CD4-positive, alpha-beta T cell (primary cell): ENCODE data around the gene AGBL2. TPM values are rescaled to one million over a fixed set of nuclear protein-coding genes. Genes with fewer than 3 reads are reported as not detected.
"Not testable (repeated sequence)": the region's sequence is repeated elsewhere in the genome, so short reads cannot be mapped to it uniquely, and the experiment has no call there.

Source experiments
- ATAC-seq: fragments of 200-7000 bp; cut with Tn5 transposase; one replicate; pipeline ENCODE4 v1.10.0; 2022; ENCODE audit warnings: mild to moderate bottlenecking; ENCODE audit not compliant: poor library complexity
- CTCF ChIA-PET: fragments of 350-600 bp; sonication (Branson Sonifier 250); formaldehyde crosslinking; loops from one replicate; lab custom pipeline; 2021; ENCODE audit warnings: antibody characterized with exemption, inconsistent platforms; lab: Charles Lee
- POLR2A ChIA-PET: fragments of 350-600 bp; sonication (Branson Sonifier 250); formaldehyde crosslinking; loops from one replicate; lab custom pipeline; 2021; ENCODE audit warnings: antibody characterized with exemption, inconsistent platforms; lab: Charles Lee
- DNase-seq, 14 experiments: peaks; one replicate each; pipeline ENCODE4 v3.0.0-alpha.2; 2013 to 2020; ENCODE audit warnings: mixed read lengths in 2 of 14
- H3K27ac ChIP-seq, 2 donors: one replicate each; pipeline versions ENCODE4 v1.5.1 to v1.7.0; 2013; ENCODE audit warnings: low read length in 2 of 2, low read depth in 1 of 2, mild to moderate bottlenecking in 1 of 2
- H3K27me3 ChIP-seq, 2 experiments: 1 replicate in 1 of 2; 2 replicates in 1 of 2; pipeline versions ENCODE4 v1.6.1 to v1.7.0; 2013; ENCODE audit warnings: low read length in 2 of 2, control low read depth in 1 of 2, mild to moderate bottlenecking in 1 of 2, moderate library complexity in 1 of 2; ENCODE audit not compliant: insufficient read depth in 2 of 2, control insufficient read depth in 1 of 2
- H3K36me3 ChIP-seq: one replicate; pipeline ENCODE4 v1.6.1; 2013; ENCODE audit warnings: low read length, control low read depth; ENCODE audit not compliant: insufficient read depth
- H3K4me1 ChIP-seq: one replicate; pipeline ENCODE4 v1.6.1; 2013; ENCODE audit warnings: low read length, control low read depth; ENCODE audit not compliant: insufficient read depth
- H3K4me3 ChIP-seq: one replicate; pipeline ENCODE4 v1.5.1; 2013; ENCODE audit warnings: mild to moderate bottlenecking, low read length, moderate library complexity
- H3K9me3 ChIP-seq, 2 experiments: 1 replicate in 1 of 2; 2 replicates in 1 of 2; pipeline versions ENCODE4 v1.6.1 to v1.7.0; 2013; ENCODE audit warnings: low read length in 2 of 2, mild to moderate bottlenecking in 2 of 2, control low read depth in 1 of 2, moderate library complexity in 1 of 2; ENCODE audit not compliant: control insufficient read depth in 1 of 2, insufficient read depth in 1 of 2
- H3K27ac Mint-ChIP-seq: one replicate; pipeline ENCODE4 v1.8.0; 2020; ENCODE audit warnings: mixed read lengths
- H3K27me3 Mint-ChIP-seq: one replicate; pipeline ENCODE4 v1.8.0; 2021; ENCODE audit warnings: mixed read lengths
- H3K36me3 Mint-ChIP-seq: one replicate; pipeline ENCODE4 v1.8.0; 2021; ENCODE audit warnings: low read depth, mixed read lengths
- H3K4me1 Mint-ChIP-seq: one replicate; pipeline ENCODE4 v1.8.0; 2021; ENCODE audit warnings: low read depth, mixed read lengths
- H3K4me3 Mint-ChIP-seq: one replicate; pipeline ENCODE4 v1.8.0; 2020; ENCODE audit warnings: mild to moderate bottlenecking, mixed read lengths
- H3K9me3 Mint-ChIP-seq: one replicate; pipeline ENCODE4 v1.8.0; 2020; ENCODE audit warnings: mixed read lengths
- CTCF ChIP-seq: fragments of 200-600 bp; IDR thresholded peaks from one replicate; pipeline ENCODE4 v1.8.0; 2022; ENCODE audit warnings: antibody characterized with exemption, mild to moderate bottlenecking
- intact Hi-C, 2 experiments: fragments of 100-400 bp; cut with DNase I in 1 of 2; cut with micrococcal nuclease in 1 of 2; formaldehyde crosslinking; loops; one replicate each; pipeline versions ENCODE4 v1.15.1 to v1.9.0; 2023 to 2025; cut with DNase I, micrococcal nuclease
- total RNA-seq, 174 experiments: library from RNA in 2 of 174; stranded (reverse) in 2 of 174; gene quantifications; one replicate each; pipeline ENCODE4 v1.2.3 and lab custom pipeline; 2021 to 2026

AGBL2 gene
- total RNA-seq, 2 experiments from 2014 or later, result 3.6 to 4.4 TPM

GRCh38 chr11:47750725-47751124, 35.6 kb upstream of the AGBL2 start:
- peak overlapping the region; percentile 47 for H3K27ac Mint-ChIP-seq
- peaks cover 90% of the 10 kb centered on the region for H3K36me3 ChIP-seq
- no peaks in the 10 kb centered on the region for H3K9me3 ChIP-seq
- peaks cover 87% of the 10 kb centered on the region for H3K36me3 Mint-ChIP-seq
- ChIA-PET CTCF (no interaction called here), POLR2A (no interaction called here)
- TF ChIP-seq CTCF, result no peak
- H3K27me3 ChIP-seq, result no peaks in the 10 kb centered on the region
- no peak overlapping the region for H3K4me3 ChIP-seq
- H3K9me3 Mint-ChIP-seq, result no peaks in the 10 kb centered on the region
- peaks cover 21% of the 10 kb centered on the region for H3K4me1 Mint-ChIP-seq
- DNase-seq (no peak), ATAC-seq (no peak)
- H3K27me3 Mint-ChIP-seq, result no peaks in the 10 kb centered on the region
- intact Hi-C loops, result no loop called here
- H3K4me3 Mint-ChIP-seq, result no peak overlapping the region
- H3K4me1 ChIP-seq, result no peaks in the 10 kb centered on the region
- no peak overlapping the region for H3K27ac ChIP-seq

DNA sequence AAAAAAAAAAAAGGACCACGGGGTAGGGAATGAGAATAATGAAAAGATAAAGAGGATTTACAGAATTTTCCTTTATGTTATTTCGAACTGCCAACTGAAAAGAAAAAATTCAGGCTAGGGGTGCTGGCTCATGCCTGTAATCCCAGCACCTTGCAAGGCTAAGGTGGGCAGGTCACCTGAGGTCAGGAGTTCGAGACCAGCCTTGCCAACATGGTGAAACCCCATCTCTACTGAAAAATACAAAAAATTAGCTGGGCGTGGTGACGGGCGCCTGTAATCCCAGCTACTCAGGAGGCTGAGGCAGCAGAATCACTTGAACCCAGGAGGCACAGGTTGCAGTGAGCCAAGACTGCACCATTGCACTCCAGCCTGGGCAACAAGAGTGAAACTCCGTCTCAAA, 27.3 kb upstream of the AGBL2 start:
- H3K4me1 Mint-ChIP-seq, H3K27ac Mint-ChIP-seq, H3K27ac ChIP-seq, intact Hi-C loops, ATAC-seq, H3K4me3 Mint-ChIP-seq, DNase-seq, H3K4me1 ChIP-seq, H3K9me3 ChIP-seq, CTCF ChIA-PET, POLR2A ChIA-PET, H3K4me3 ChIP-seq, H3K27me3 ChIP-seq, H3K9me3 Mint-ChIP-seq, H3K27me3 Mint-ChIP-seq: not testable (repeated sequence)
- H3K36me3 ChIP-seq, result peaks cover 93% of the 10 kb centered on the region
- peaks cover 90% of the 10 kb centered on the region for H3K36me3 Mint-ChIP-seq

- H3K27me3 ChIP-seq, H3K4me3 ChIP-seq, CTCF ChIA-PET, H3K4me1 Mint-ChIP-seq, H3K27me3 Mint-ChIP-seq, DNase-seq, H3K27ac Mint-ChIP-seq, H3K4me3 Mint-ChIP-seq, H3K9me3 ChIP-seq, ATAC-seq, intact Hi-C loops, H3K4me1 ChIP-seq, H3K27ac ChIP-seq, H3K9me3 Mint-ChIP-seq, POLR2A ChIA-PET: not testable (repeated sequence)
- peaks cover 85% of the 10 kb centered on the region for H3K36me3 ChIP-seq
- H3K36me3 Mint-ChIP-seq, result peaks cover 87% of the 10 kb centered on the region
These were observed 22.6 kb upstream of the AGBL2 start for GRCh38 chr11:47737817-47738216.

DNA sequence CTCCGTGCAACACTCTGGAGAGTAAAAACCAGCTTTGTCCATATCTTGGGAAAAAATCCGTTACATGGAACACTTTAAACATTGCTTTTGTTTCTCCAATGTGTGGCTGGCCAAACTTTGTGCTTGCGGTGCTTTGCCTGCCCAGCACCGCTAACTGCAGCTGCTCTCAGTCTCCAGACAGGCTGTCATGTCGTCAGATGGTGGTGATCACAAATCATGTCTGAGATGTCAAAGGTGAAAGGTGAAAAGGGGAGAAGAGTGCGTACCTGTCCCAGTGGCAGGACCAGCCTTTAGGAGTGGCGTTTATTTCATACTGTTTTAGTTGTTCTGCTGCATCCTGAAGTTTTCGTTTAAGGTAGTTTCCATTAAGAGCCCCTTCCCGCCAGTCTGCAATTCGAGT, 17.1 kb upstream of the AGBL2 start:
- ChIA-PET CTCF (interaction anchor here (1.3 kb wide), 1 partner anchor 14 kb away, joined by 3 read pairs; no protein-coding TSS in a partner anchor), POLR2A (no interaction called here)
- no peak for TF ChIP-seq CTCF
- Mint-ChIP-seq H3K36me3 (peaks cover 98% of the 10 kb centered on the region), H3K4me1 (peaks cover 5% of the 10 kb centered on the region), H3K27ac (no peak overlapping the region), H3K4me3 (no peak overlapping the region), H3K9me3 (no peaks in the 10 kb centered on the region), H3K27me3 (no peaks in the 10 kb centered on the region)
- Histone ChIP-seq H3K27ac (no peak overlapping the region), H3K4me1 (no peaks in the 10 kb centered on the region), H3K36me3 (peaks cover 93% of the 10 kb centered on the region), H3K27me3 (no peaks in the 10 kb centered on the region), H3K4me3 (no peak overlapping the region), H3K9me3 (no peaks in the 10 kb centered on the region)
- ATAC-seq, result no peak
- no peak for DNase-seq
- intact Hi-C loops, result no loop called here
